HG02970 (cell line): ENCODE results near the gene TNRC6C.
A peak's percentile ranks its signal among the peaks of the same experiment; 100 is the strongest.

Experiments
- ATAC-seq: cut with Tn5 transposase; IDR thresholded peaks from one replicate; pipeline ENCODE4 v1.9.1; 2021; ENCODE audit warnings: mild to moderate bottlenecking, moderate library complexity, moderate number of reproducible peaks; ENCODE audit not compliant: unreplicated experiment, low FRiP score

Gene TNRC6C, protein sequence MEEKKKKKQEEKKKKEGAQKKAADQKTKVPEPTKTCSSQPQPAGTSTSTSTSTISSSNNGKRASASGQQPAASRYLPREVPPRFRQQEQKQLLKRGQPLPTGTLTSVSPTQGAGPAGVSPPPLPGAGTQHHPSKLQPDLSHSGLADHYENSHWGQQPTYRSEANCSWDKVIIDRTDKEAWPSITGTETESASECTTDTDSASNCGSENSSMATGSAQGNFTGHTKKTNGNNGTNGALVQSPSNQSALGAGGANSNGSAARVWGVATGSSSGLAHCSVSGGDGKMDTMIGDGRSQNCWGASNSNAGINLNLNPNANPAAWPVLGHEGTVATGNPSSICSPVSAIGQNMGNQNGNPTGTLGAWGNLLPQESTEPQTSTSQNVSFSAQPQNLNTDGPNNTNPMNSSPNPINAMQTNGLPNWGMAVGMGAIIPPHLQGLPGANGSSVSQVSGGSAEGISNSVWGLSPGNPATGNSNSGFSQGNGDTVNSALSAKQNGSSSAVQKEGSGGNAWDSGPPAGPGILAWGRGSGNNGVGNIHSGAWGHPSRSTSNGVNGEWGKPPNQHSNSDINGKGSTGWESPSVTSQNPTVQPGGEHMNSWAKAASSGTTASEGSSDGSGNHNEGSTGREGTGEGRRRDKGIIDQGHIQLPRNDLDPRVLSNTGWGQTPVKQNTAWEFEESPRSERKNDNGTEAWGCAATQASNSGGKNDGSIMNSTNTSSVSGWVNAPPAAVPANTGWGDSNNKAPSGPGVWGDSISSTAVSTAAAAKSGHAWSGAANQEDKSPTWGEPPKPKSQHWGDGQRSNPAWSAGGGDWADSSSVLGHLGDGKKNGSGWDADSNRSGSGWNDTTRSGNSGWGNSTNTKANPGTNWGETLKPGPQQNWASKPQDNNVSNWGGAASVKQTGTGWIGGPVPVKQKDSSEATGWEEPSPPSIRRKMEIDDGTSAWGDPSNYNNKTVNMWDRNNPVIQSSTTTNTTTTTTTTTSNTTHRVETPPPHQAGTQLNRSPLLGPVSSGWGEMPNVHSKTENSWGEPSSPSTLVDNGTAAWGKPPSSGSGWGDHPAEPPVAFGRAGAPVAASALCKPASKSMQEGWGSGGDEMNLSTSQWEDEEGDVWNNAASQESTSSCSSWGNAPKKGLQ (N-terminal part only)

GRCh38 chr17:77957857-77958715, at the start of gene TNRC6C:
TNRC6C (plus strand) TSS chr17:77958703; CDS start chr17:78004207, 45,504 bp downstream.
- ATAC-seq: peak; percentile 82

GRCh38 chr17:77909236-77909635, 49.3 kb upstream of the TNRC6C start:
- no peak for ATAC-seq

- no peak for ATAC-seq
Measured at GRCh38 chr17:77909816-77910215, 48.7 kb upstream of the TNRC6C start.

DNA sequence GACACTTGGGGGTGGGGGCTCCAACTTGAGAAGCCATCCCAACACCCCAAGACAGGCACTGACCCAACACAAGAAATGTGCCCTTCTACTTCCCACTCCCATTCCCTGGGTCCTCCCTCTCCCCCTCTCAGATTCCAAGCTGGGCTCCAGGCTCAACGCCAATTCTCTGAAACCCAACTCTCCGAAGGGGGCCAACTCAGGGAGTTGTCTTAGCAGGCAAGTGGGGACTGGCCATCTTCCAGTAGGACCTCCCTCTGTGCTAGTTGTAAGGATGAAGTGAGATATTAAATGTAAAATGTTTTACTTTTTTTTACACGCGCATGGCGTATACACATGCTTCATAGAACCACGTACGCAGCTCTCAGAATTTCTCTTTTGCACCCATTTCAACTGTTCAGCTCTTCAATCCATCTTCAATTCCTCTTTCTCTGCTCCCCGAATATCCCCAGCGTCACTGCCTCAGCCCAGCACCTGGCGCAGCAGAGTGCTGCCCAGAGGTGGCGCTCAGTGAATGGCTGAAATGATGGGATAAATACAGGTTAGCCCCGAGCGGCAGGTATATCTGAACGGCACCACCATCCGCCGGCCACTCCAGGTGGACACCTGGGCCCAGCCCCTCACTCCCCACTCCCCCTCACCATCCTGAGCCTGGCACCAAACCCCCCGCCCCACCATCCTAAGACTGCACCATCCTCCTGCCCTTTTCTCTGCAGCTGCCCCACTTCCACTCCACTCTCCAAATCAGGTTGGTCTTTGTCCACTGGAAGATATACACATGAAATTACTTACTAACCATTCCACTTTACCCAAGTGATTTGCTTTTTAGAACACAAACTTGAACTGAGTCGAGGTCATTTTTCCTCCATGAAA, 43.9 kb upstream of the TNRC6C start:
- no peak for ATAC-seq

DNA sequence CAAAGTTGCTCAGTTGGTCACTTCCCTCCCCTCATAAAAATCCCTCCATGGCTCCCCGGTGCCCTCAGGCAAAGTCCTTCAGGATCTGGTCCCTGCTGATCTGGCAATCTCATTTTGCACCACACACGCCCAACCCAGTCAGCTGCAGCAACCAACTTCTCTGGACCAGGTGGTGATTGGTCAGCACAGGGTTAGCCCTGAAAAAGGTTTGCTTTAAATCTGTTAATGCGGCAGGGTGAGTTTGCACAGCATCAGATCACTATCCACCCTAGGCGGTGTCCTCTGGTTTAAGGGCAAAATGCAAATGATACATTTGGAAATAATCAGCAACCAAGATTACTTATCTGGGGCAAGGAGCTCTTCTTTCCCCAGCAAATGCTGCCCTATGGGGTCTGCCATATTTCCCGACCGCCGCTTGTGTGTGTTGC, 42.9 kb upstream of the TNRC6C start:
- ATAC-seq: no peak

DNA sequence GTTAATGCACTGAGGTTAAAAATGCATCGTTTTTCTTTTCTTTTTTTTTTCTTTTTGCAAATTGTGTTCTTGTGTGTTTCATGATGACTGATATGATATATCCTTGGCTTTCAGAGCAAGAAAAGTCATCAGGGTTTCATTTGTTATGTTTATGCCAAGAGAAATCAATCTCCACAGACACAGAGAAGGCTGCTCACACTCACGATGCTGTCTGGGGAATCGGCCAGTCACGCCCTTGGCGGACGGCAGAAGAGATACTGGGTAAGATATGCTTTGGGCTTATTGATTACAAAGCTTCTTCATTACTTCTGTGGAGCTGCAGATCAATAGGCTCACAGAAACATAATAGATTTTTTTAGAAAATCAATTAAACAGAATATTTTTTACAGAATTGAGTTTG, 42.2 kb upstream of the TNRC6C start:
- no peak for ATAC-seq

- ATAC-seq: no peak
Measured at GRCh38 chr17:77916703-77917481, 41.6 kb upstream of the TNRC6C start.

GRCh38 chr17:77919276-77919675, 39.2 kb upstream of the TNRC6C start:
- no peak for ATAC-seq

DNA sequence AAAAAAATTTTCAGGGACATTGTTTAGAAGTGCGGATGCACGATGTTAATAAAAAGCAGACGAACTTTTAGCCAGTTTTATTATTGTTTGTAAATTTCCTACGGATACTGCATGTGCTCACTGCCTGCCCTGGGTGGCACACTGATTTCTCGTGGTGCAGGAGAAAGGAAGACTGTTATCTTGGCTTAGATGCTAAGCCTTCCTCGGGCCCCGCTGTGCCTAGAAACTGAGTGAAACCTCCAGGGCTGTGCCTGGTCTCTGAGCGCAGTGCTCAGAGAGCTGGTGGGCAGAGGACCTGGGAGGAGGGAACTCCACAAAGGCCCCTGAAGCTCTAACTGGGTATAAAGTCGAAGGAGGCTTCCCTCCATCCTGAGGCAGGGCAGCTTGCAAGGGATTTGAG, 35.4 kb upstream of the TNRC6C start:
- ATAC-seq: no peak

DNA sequence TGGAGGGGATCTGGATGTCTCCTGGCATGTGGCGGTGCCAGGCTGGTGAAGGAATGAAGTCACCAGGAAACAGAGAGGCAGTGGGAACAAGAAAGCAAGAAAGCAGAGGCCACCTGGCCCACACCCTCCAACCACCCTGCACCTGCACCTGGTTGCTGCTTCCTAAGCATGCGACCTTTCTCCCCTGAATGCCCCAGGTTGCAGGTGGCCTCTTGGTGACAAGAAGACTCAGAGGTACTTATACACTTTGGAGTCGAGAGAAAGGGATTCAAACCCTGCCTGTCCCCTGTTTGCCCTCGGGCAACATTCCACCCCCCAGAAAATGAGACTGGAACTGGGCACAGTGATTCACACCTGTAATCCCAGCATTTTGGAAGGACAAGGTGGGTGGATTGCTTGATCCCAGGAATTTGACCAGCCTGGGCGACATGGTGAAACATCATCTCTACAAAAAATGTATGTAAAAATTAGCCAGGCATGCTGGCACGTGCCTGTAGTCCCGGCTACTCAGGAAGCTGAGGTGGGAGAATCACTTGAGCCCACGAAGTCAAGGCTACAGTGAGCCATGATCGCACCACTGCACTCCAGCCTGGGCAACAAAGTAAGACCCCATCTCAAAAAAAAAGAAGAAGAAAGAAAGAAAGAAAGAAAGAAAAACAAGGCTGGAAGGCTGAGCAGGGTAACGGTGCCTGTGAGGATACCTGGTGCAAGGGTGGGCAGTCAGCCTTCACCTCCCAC, 34.6 kb upstream of the TNRC6C start:
- no peak for ATAC-seq

- no peak for ATAC-seq
Measured at GRCh38 chr17:77924757-77925336, 33.7 kb upstream of the TNRC6C start.

DNA sequence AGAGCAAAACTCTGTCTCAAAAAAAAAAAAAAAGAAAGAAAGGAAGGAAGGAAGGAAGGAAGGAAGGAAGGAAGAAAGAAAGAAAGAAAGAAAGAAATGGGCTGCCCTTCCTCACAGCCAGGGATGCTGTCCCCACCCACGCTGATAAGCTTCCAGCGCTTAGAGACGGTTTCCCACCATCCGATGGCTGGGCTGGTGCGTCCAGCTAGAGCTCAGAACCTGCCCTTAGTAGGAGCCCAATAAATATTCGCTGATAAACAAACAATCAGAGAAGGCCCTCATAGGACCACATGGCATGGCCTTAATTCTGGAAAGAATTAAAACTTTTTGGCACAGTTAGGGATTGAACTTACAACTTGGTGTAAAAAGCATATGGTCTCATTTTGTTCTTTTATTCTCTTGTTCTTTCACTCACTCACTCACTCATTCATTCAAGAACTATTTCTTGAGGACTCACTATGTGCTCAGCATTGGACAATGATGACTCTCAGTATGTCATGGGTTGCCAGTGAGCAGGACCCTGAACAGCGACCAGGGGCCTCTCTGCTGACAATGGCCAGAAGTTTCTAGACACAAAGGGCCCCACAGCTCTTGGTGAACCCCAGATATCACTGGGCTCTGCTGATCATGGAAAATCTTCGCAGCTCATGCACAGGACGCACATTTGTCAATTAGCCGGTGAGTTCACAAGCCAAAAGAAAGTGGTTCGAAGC, 32.5 kb upstream of the TNRC6C start:
- no peak for ATAC-seq

DNA sequence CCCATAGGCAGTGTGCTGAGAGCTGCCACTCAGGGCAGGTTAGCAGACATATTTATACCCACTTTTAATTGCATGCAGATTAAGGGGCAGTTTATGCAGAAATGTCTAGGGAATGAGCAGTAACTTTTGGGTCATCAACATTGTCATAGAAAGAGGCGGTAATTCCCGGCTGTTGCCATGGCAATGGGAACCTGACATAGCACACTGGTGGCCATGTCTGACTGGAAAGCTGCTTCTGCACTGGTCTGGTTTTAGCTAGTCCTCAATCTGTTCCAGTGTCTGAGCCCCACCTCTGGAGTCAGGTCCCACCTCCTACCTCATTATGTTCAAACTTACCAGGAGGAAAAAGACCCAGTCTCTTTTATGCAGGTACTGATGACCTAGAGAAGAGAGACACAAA, 31.5 kb upstream of the TNRC6C start:
- ATAC-seq: no peak

DNA sequence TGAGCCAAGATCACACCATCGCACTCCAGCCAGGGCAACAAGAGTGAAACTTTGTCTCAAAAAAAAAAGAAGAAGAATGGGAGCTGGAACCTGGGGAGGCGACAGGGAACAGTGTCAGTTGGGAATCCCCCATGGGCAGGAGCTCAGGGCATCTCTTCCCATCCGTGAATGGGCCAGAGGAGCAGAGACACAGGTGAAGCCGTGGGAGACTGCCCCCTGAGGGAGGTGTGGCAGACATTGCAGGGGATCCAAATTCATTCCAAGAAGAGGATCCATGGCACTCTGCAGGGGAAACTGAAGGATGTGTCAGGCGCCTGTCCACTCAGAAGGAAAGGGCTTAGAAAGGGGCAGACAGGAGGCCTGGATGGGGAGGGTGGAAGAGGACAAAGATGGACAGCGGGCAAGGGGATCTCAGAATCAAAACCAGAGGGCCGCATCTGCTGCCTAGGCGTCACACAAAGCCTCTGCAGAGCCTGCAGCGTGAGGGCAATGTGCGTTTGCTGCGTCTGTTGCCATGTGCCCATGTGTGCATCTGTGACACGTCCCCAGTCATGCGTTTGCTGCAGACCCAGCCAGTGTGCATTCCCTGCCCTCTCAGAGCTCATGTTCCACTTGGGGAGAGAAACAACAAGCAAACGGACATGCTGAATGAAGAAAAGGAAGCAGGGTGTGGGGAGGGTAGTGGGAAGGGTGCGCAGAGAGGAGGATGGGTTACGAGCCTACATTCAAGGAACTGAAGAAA, 30.6 kb upstream of the TNRC6C start:
- ATAC-seq: no peak

DNA sequence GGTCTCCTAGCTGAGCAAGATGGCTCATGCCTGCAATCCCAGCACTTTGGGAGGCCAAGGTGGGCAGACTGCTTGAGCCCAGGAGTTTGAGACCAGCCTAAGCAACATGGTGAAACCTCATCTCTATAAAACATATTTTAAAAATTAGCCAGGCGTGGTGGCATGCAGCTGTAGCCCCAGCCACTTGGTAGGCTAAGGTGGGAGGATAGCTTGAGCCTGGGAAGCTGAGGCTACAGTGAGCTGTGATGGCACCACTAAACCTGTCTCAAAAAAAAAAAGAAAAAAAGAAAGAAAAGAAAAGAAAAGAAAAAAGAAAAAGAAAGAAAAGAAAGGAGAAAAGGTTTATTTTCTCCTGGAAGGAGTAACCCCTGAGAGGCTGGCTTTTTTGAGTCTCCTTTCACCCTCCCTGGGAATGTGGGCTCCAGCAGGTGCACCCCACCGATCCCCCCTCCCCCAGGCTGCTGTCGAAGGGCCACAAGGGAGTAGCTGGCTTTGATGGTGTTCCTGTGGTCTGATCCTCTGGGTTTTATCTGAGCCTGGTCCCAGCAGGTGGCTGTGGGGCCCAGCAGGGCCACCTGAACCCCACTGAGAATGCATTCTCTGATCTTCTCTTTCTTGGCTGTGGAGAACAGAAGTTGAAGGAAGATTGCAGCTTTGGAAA, 29.9 kb upstream of the TNRC6C start:
- no peak for ATAC-seq

DNA sequence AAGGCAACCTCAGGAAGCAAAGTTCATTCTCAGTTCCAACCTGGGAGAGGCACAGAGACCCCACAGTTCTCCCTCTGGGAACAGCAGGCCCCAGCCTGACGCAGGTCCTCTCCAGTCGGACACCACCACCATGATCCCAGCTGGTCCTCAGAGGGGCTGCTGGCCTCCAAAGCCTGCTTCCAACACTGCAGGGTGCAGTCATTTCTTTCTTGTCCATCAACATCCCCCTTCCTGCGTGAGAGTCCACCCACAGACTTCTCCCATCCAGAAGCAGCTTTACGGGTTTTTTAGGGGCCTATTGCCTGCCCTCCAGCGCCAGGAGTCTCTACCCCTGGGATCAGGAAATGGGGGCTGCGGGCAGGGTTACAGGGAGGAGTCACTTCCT, 29.3 kb upstream of the TNRC6C start:
- ATAC-seq: no peak
